ENCODE results near the gene GLRA1. TPM values are rescaled to one million over a fixed set of nuclear protein-coding genes. Genes with fewer than 3 reads are reported as not detected.

GLRA1 gene
- total RNA-seq, 1 donor from 2014 or later = not detected

- no peaks in the 10 kb centered on the region for H3K36me3 Mint-ChIP-seq (ENCODE audit: low read depth)
- H3K4me3 Mint-ChIP-seq (ENCODE audit: unreplicated experiment) = no peak overlapping the region
- H3K27ac Mint-ChIP-seq (ENCODE audit: unreplicated experiment) = no peak overlapping the region
- H3K4me1 Mint-ChIP-seq (ENCODE audit: low read depth) = peaks cover 18% of the 10 kb centered on the region
- no peaks in the 10 kb centered on the region for H3K27me3 Mint-ChIP-seq (ENCODE audit: low read depth)
- no peaks in the 10 kb centered on the region for H3K9me3 Mint-ChIP-seq (ENCODE audit: low read depth)
- no peak for DNase-seq (ENCODE audit: low spot score)
- TF ChIP-seq CTCF (IDR thresholded peaks at IDR 0.05) = no peak
Observed at GRCh38 chr5:151870271-151870670, 54.4 kb downstream of the GLRA1 start.

- DNase-seq (ENCODE audit: low spot score) = no peak
- Mint-ChIP-seq H3K9me3 (ENCODE audit: low read depth) (no peaks in the 10 kb centered on the region), H3K27me3 (ENCODE audit: low read depth) (no peaks in the 10 kb centered on the region), H3K4me1 (ENCODE audit: low read depth) (peaks cover 18% of the 10 kb centered on the region), H3K4me3 (ENCODE audit: unreplicated experiment) (no peak overlapping the region), H3K36me3 (ENCODE audit: low read depth) (no peaks in the 10 kb centered on the region), H3K27ac (ENCODE audit: unreplicated experiment) (no peak overlapping the region)
- TF ChIP-seq CTCF (IDR thresholded peaks at IDR 0.05) = no peak
Observed at GRCh38 chr5:151869843-151870242, 54.8 kb downstream of the GLRA1 start.

- no peaks in the 10 kb centered on the region for H3K27me3 Mint-ChIP-seq (ENCODE audit: low read depth)
- no peaks in the 10 kb centered on the region for H3K9me3 Mint-ChIP-seq (ENCODE audit: low read depth)
- H3K36me3 Mint-ChIP-seq (ENCODE audit: low read depth) = no peaks in the 10 kb centered on the region
- H3K4me1 Mint-ChIP-seq (ENCODE audit: low read depth) = peaks cover 21% of the 10 kb centered on the region
- DNase-seq (ENCODE audit: low spot score) = no peak
- no peak overlapping the region for H3K4me3 Mint-ChIP-seq (ENCODE audit: unreplicated experiment)
- no peak for TF ChIP-seq CTCF (IDR thresholded peaks at IDR 0.05)
- no peak overlapping the region for H3K27ac Mint-ChIP-seq (ENCODE audit: unreplicated experiment)
Observed at GRCh38 chr5:151868451-151868850, 56.2 kb downstream of the GLRA1 start.

- no peak overlapping the region for H3K27ac Mint-ChIP-seq (ENCODE audit: unreplicated experiment)
- H3K9me3 Mint-ChIP-seq (ENCODE audit: low read depth) = no peaks in the 10 kb centered on the region
- H3K4me1 Mint-ChIP-seq (ENCODE audit: low read depth) = peaks cover 3% of the 10 kb centered on the region
- no peak for DNase-seq (ENCODE audit: low spot score)
- H3K36me3 Mint-ChIP-seq (ENCODE audit: low read depth) = peaks cover 3% of the 10 kb centered on the region
- no peak overlapping the region for H3K4me3 Mint-ChIP-seq (ENCODE audit: unreplicated experiment)
- TF ChIP-seq CTCF (IDR thresholded peaks at IDR 0.05) = no peak
- H3K27me3 Mint-ChIP-seq (ENCODE audit: low read depth) = no peaks in the 10 kb centered on the region
Observed at GRCh38 chr5:151864061-151864748, 60.4 kb downstream of the GLRA1 start.

- peaks cover 3% of the 10 kb centered on the region for H3K4me1 Mint-ChIP-seq (ENCODE audit: low read depth)
- H3K9me3 Mint-ChIP-seq (ENCODE audit: low read depth) = no peaks in the 10 kb centered on the region
Observed at GRCh38 chr5:151863566-151863965, 61.1 kb downstream of the GLRA1 start.

More at GRCh38 chr5:151863566-151863965, 61.1 kb downstream of the GLRA1 start:
- no peak overlapping the region for H3K4me3 Mint-ChIP-seq (ENCODE audit: unreplicated experiment)
- DNase-seq (ENCODE audit: low spot score) = no peak
- no peak for TF ChIP-seq CTCF (IDR thresholded peaks at IDR 0.05)
- H3K27me3 Mint-ChIP-seq (ENCODE audit: low read depth) = no peaks in the 10 kb centered on the region
- peaks cover 3% of the 10 kb centered on the region for H3K36me3 Mint-ChIP-seq (ENCODE audit: low read depth)
- H3K27ac Mint-ChIP-seq (ENCODE audit: unreplicated experiment) = no peak overlapping the region
